ENCODE results near the gene STOX2.
A peak's percentile ranks its signal among the peaks of the same experiment; 100 is the strongest.

STOX2 gene

DNA sequence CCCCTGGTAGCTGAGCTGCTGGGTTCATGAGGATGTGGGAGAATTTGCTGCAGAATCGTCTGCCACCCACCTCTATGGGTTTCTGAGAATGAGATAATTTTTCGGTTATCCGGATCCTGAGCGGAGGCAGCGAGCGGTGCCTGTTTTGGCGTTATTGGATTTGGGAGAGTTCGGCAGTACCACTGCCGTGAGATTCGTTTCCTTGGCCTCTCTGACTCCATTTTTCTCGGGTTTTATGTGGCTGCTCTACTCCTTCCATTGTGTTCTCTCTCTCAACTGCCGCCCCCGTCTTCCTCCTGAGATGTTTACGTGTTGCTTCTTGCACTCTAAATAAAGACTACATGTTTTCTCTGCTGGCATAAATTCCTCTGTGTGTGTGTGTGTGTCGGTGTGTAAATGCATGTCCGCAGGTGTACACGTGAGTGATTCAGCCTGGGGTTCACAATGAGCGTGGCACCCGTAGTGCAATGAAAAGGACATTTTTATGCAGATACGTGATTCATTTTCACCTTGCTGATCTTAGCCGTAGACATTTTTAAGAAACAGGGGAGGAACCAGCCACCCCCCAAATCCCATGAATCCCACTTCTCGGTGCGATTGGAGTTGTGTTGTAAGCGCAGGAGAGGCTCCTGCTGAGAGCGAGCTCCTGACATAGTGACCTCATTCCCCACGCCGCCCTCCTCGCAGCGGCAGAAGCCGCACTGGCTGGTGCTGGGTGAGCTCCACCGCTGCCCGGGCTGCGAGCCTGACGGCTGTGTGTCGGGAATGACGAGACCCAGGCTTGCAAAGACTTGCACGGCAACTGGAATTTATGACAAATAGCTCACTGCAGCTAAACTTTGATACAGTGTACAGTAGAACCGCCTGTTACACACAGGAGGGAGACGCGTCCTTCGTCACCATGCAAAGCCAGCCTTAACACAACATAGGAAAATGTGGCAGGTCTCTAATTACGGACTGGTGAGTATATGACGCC, 82.2 kb downstream of the STOX2 start:
- H3K79me2 ChIP-seq (ENCODE audit: control insufficient read depth, insufficient read depth, low read length), result peaks cover 3% of the 10 kb centered on the region
- H2BK15ac ChIP-seq (replicated peaks; ENCODE audit: low read depth), result no peak overlapping the region
- H2BK5ac ChIP-seq (ENCODE audit: low read length), result no peak overlapping the region
- H3K27ac ChIP-seq (ENCODE audit: low read depth, low read length), result peak overlapping the region; percentile 38
- peak overlapping the region; percentile 76 for H3K56ac ChIP-seq (ENCODE audit: low read length)
- H4K5ac ChIP-seq (ENCODE audit: low read length), result peak overlapping the region; percentile 27
- no peak overlapping the region for H4K8ac ChIP-seq (ENCODE audit: low read depth, low read length)
- H3K36me3 ChIP-seq (ENCODE audit: control insufficient read depth, insufficient read depth, low read length), result no peaks in the 10 kb centered on the region
- H3K18ac ChIP-seq (ENCODE audit: low read length), result peak overlapping the region; percentile 33
- H2AK5ac ChIP-seq (ENCODE audit: low read length), result no peak overlapping the region
- H3K27me3 ChIP-seq (ENCODE audit: insufficient read depth, low read length, poor library complexity), result no peaks in the 10 kb centered on the region
- H3K4me3 ChIP-seq (ENCODE audit: low read length), result no peak overlapping the region
- H2BK120ac ChIP-seq (ENCODE audit: low read depth, low read length), result no peak overlapping the region
- H3K4ac ChIP-seq (ENCODE audit: low read depth, low read length), result peak overlapping the region; percentile 38
- peaks cover 7% of the 10 kb centered on the region for H3K4me1 ChIP-seq (ENCODE audit: control insufficient read depth, low read depth, low read length)
- peak overlapping the region; percentile 47 for H3K4me2 ChIP-seq (ENCODE audit: low read length)
- peaks cover 9% of the 10 kb centered on the region for H3K79me1 ChIP-seq (ENCODE audit: low read length)
- no peak overlapping the region for H3K23ac ChIP-seq (ENCODE audit: low read length)
- peak; percentile 86 for DNase-seq
- no CpG with 5 or more reads among the region's 43 CpGs for WGBS (ENCODE audit: extremely low coverage, insufficient coverage, low lambda C conversion rate)
- H3K9ac ChIP-seq (ENCODE audit: low read length), result peak overlapping the region; percentile 41

DNA sequence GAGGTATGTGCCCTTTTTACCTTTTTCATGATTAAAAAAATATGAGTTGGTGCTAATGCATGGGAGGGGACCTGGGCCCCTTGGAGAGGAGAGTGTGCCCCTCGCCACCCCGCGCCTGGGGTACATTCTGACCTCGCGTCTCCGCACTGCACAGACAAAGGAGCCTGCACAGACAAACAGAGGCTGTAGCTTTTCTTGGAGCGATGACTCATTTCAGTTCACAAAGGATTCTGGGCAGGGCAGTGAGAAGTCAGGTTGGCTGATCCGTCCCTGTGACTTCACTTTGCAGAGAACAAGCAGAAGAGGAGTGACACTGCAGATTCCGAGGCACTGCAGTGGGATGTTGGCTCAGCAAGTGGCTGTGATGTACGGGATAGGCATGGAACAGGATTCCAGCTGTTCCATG, 82.9 kb downstream of the STOX2 start:
- no peaks in the 10 kb centered on the region for H3K36me3 ChIP-seq (ENCODE audit: control insufficient read depth, insufficient read depth, low read length)
- WGBS (ENCODE audit: extremely low coverage, insufficient coverage, low lambda C conversion rate), result no CpG with 5 or more reads among the region's 10 CpGs

DNA sequence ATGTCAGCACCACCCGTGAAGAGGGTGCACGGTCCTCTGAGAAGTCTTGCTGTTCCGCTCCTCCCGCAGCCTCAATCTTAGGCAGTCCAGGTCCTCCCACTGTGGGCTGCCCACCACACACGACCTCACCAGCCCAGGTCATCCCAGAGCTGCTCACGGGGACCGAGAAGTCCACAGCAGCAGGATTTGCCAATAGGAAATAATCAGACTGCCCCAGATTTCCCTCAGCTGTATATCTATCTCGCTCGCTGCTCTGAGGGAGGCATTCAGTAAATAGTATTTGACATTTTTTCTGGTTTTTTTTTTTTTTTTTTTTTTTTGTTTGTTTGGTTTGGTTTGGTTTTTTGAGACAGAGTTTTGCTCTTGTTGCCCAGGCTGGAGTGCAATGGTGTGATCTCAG, 83.8 kb downstream of the STOX2 start:
- peak overlapping the region; percentile 22 for H3K56ac ChIP-seq (ENCODE audit: low read length)
- no peak overlapping the region for H3K4me3 ChIP-seq (ENCODE audit: low read length)
- no peaks in the 10 kb centered on the region for H3K27me3 ChIP-seq (ENCODE audit: insufficient read depth, low read length, poor library complexity)
- no peak for DNase-seq
- no peak overlapping the region for H4K5ac ChIP-seq (ENCODE audit: low read length)
- no peak overlapping the region for H2BK5ac ChIP-seq (ENCODE audit: low read length)
- H2BK15ac ChIP-seq (replicated peaks; ENCODE audit: low read depth), result no peak overlapping the region
- no peaks in the 10 kb centered on the region for H3K36me3 ChIP-seq (ENCODE audit: control insufficient read depth, insufficient read depth, low read length)
- no peak overlapping the region for H3K27ac ChIP-seq (ENCODE audit: low read depth, low read length)
- H2AK5ac ChIP-seq (ENCODE audit: low read length), result no peak overlapping the region
- H3K79me2 ChIP-seq (ENCODE audit: control insufficient read depth, insufficient read depth, low read length), result peaks cover 2% of the 10 kb centered on the region
- no peak overlapping the region for H4K8ac ChIP-seq (ENCODE audit: low read depth, low read length)
- H3K79me1 ChIP-seq (ENCODE audit: low read length), result peaks cover 4% of the 10 kb centered on the region
- no peak overlapping the region for H3K9ac ChIP-seq (ENCODE audit: low read length)
- H3K18ac ChIP-seq (ENCODE audit: low read length), result no peak overlapping the region
- H3K4me2 ChIP-seq (ENCODE audit: low read length), result no peak overlapping the region
- WGBS (ENCODE audit: extremely low coverage, insufficient coverage, low lambda C conversion rate), result no CpG with 5 or more reads among the region's 9 CpGs
- no peak overlapping the region for H3K23ac ChIP-seq (ENCODE audit: low read length)
- no peak overlapping the region for H3K4ac ChIP-seq (ENCODE audit: low read depth, low read length)
- no peak overlapping the region for H2BK120ac ChIP-seq (ENCODE audit: low read depth, low read length)
- peaks cover 7% of the 10 kb centered on the region for H3K4me1 ChIP-seq (ENCODE audit: control insufficient read depth, low read depth, low read length)

More for the DNA sequence above, 82.9 kb downstream of the STOX2 start:
- Histone ChIP-seq H4K8ac (ENCODE audit: low read depth, low read length) (no peak overlapping the region), H3K4me3 (ENCODE audit: low read length) (no peak overlapping the region), H3K9ac (ENCODE audit: low read length) (peak overlapping the region; percentile 41), H2BK120ac (ENCODE audit: low read depth, low read length) (no peak overlapping the region), H2AK5ac (ENCODE audit: low read length) (no peak overlapping the region), H3K27me3 (ENCODE audit: insufficient read depth, low read length, poor library complexity) (no peaks in the 10 kb centered on the region), H3K79me1 (ENCODE audit: low read length) (peaks cover 8% of the 10 kb centered on the region), H3K4ac (ENCODE audit: low read depth, low read length) (no peak overlapping the region), H3K4me2 (ENCODE audit: low read length) (no peak overlapping the region), H3K18ac (ENCODE audit: low read length) (no peak overlapping the region), H4K5ac (ENCODE audit: low read length) (no peak overlapping the region), H3K4me1 (ENCODE audit: control insufficient read depth, low read depth, low read length) (peaks cover 7% of the 10 kb centered on the region), H3K56ac (ENCODE audit: low read length) (no peak overlapping the region), H2BK15ac (replicated peaks; ENCODE audit: low read depth) (no peak overlapping the region), H3K27ac (ENCODE audit: low read depth, low read length) (no peak overlapping the region), H2BK5ac (ENCODE audit: low read length) (no peak overlapping the region), H3K79me2 (ENCODE audit: control insufficient read depth, insufficient read depth, low read length) (peaks cover 3% of the 10 kb centered on the region), H3K23ac (ENCODE audit: low read length) (no peak overlapping the region)
- DNase-seq, result peak; percentile 97

- H3K56ac ChIP-seq (ENCODE audit: low read length), result no peak overlapping the region
Observed at GRCh38 chr4:183989461-183989860, 84.4 kb downstream of the STOX2 start.

GRCh38 chr4:183989931-183990330, 84.8 kb downstream of the STOX2 start:
- Histone ChIP-seq H2BK120ac (ENCODE audit: low read depth, low read length) (no peak overlapping the region), H3K9ac (ENCODE audit: low read length) (no peak overlapping the region), H3K36me3 (ENCODE audit: control insufficient read depth, insufficient read depth, low read length) (no peaks in the 10 kb centered on the region), H2BK15ac (replicated peaks; ENCODE audit: low read depth) (no peak overlapping the region), H3K27me3 (ENCODE audit: insufficient read depth, low read length, poor library complexity) (no peaks in the 10 kb centered on the region), H3K23ac (ENCODE audit: low read length) (no peak overlapping the region), H3K79me1 (ENCODE audit: low read length) (peaks cover 4% of the 10 kb centered on the region), H3K27ac (ENCODE audit: low read depth, low read length) (no peak overlapping the region), H3K4ac (ENCODE audit: low read depth, low read length) (no peak overlapping the region), H3K56ac (ENCODE audit: low read length) (no peak overlapping the region), H3K4me3 (ENCODE audit: low read length) (no peak overlapping the region), H4K8ac (ENCODE audit: low read depth, low read length) (no peak overlapping the region), H3K18ac (ENCODE audit: low read length) (no peak overlapping the region), H2AK5ac (ENCODE audit: low read length) (no peak overlapping the region), H3K4me2 (ENCODE audit: low read length) (no peak overlapping the region), H3K79me2 (ENCODE audit: control insufficient read depth, insufficient read depth, low read length) (no peaks in the 10 kb centered on the region), H3K4me1 (ENCODE audit: control insufficient read depth, low read depth, low read length) (peaks cover 7% of the 10 kb centered on the region), H2BK5ac (ENCODE audit: low read length) (no peak overlapping the region), H4K5ac (ENCODE audit: low read length) (no peak overlapping the region)
- no CpG with 5 or more reads among the region's 2 CpGs for WGBS (ENCODE audit: extremely low coverage, insufficient coverage, low lambda C conversion rate)
- no peak for DNase-seq

More at GRCh38 chr4:183989461-183989860, 84.4 kb downstream of the STOX2 start:
- Histone ChIP-seq H2BK5ac (ENCODE audit: low read length) (no peak overlapping the region), H2BK120ac (ENCODE audit: low read depth, low read length) (no peak overlapping the region), H2AK5ac (ENCODE audit: low read length) (no peak overlapping the region), H3K79me1 (ENCODE audit: low read length) (peaks cover 3% of the 10 kb centered on the region), H3K4me3 (ENCODE audit: low read length) (no peak overlapping the region), H3K9ac (ENCODE audit: low read length) (no peak overlapping the region), H3K27me3 (ENCODE audit: insufficient read depth, low read length, poor library complexity) (no peaks in the 10 kb centered on the region), H3K23ac (ENCODE audit: low read length) (no peak overlapping the region), H3K4me2 (ENCODE audit: low read length) (no peak overlapping the region), H4K5ac (ENCODE audit: low read length) (no peak overlapping the region), H2BK15ac (replicated peaks; ENCODE audit: low read depth) (no peak overlapping the region), H3K79me2 (ENCODE audit: control insufficient read depth, insufficient read depth, low read length) (no peaks in the 10 kb centered on the region), H3K4me1 (ENCODE audit: control insufficient read depth, low read depth, low read length) (peaks cover 7% of the 10 kb centered on the region), H3K27ac (ENCODE audit: low read depth, low read length) (no peak overlapping the region), H3K36me3 (ENCODE audit: control insufficient read depth, insufficient read depth, low read length) (no peaks in the 10 kb centered on the region), H3K4ac (ENCODE audit: low read depth, low read length) (no peak overlapping the region), H4K8ac (ENCODE audit: low read depth, low read length) (no peak overlapping the region), H3K18ac (ENCODE audit: low read length) (no peak overlapping the region)
- WGBS (ENCODE audit: extremely low coverage, insufficient coverage, low lambda C conversion rate), result no CpG with 5 or more reads among the region's 6 CpGs
- DNase-seq, result no peak
